Right ventricle myocardium inferior (tissue), 1 donor: ENCODE measurements around the gene LAMP5. TPM values are rescaled to one million over a fixed set of nuclear protein-coding genes. Genes with fewer than 3 reads are reported as not detected.
A peak's percentile ranks its signal among the peaks of the same experiment; 100 is the strongest.

Experiments
- ATAC-seq: fragments of 200-7000 bp; cut with Tn5 transposase; one replicate; pipeline ENCODE4 v1.9.1; 2020; ENCODE audit warnings: mild to moderate bottlenecking, moderate library complexity
- DNase-seq: peaks from one replicate; pipeline ENCODE4 v3.0.0; 2021; ENCODE audit errors: missing footprints
- intact Hi-C: fragments of 100-400 bp; cut with DNase I; formaldehyde crosslinking; loops from one replicate; pipeline ENCODE4 v1.11.0; 2022
- total RNA-seq: library from RNA; stranded (reverse); fragmentation: NEBNext Ultra II Directional; extraction: Animal tissue kit (Norgen Biotek cat#: 25700); gene quantifications from one replicate; pipeline ENCODE4 v1.2.1, GENCODE V29; 2021
- donor health status: DM: no; HTN: yes; CAD: no; lungs with severe emphysema.

The LAMP5 gene
- total RNA-seq, 1 donor from 2014 or later = not detected

GRCh38 chr20:9496155-9496554, 18.2 kb upstream of the LAMP5 start:
- intact Hi-C loops = no loop called here

DNA sequence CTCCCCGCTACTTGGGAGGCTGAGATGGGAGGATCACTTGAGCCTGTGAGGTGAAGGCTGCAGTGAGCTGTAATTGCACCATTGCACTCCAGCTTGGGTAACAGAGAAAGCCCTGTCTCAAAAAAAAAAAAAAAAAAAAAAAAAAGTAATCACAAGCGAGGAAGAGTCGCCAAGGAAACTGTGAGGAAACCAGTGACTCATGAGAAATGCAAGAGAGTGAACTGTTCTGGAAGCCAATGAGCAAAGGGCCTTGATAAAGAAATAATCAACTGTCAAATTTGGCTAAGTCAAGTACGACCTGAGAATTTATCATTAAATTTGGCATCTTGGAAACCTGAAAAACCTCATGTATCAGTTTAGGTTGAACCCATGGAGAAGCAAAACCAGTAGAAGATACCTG, 16.1 kb upstream of the LAMP5 start:
- intact Hi-C loops = no loop called here
- no peak for DNase-seq
- no peak for ATAC-seq

More at GRCh38 chr20:9496155-9496554, 18.2 kb upstream of the LAMP5 start:
- DNase-seq (no peak), ATAC-seq (no peak)

DNA sequence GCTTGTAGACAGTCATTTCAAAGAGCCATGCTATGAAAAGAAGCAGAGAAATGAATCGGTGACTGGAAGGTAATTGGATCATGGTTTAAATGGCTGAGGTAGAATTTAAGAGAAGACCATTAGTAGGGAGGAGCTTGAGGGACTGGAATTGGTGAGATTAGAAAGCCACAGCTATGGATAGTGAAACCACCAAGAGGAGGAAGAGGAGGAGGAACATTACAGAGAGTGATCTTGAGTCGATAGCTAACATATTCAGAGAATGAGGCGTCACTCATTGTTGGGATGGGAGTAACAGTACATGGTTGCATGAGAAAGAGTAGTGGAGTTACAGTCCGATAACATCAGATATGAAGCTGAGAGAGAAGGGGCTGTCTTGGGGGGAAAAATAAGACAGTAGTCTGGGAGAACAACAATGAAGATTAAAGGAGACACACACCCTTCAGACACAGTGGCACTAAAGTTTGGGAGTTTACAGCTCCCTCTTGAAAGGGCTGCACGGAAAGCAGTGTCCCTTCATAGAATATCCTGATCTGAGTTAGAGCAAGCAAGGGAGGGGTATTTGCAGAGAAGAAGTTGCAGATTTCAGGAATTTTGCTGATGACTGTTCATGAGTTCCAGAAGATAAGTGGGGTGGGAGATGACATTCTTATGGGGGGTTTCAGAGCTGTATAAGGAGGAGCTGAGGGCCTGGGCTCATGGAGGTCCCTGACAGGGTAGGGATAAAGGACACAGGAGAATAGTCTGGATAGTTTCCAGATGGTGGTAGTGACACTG, 15.1 kb upstream of the LAMP5 start:
- intact Hi-C loops = no loop called here
- ATAC-seq = no peak

DNA sequence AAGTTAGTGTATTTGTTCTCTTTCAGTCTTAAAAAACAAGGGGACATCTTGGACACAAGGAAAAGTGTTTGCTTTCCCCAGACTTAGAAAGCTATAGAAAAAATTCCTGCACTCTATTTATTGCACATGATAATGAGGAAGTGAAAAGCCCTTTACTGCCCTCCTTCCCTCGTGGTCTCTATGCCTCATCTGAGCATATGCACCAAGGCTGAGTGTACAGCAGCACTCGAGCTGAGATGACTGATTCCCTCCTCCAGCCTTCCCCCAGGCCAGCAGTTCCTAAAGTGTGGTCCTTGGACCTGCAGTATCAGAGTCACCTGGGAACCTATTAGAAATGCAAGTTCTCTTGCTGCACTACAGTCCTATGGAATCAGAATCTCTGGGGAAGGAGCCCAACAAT, 14.3 kb upstream of the LAMP5 start:
- intact Hi-C loops = no loop called here
- ATAC-seq = peak; percentile 44

More for the DNA sequence above, 15.1 kb upstream of the LAMP5 start:
- DNase-seq = no peak

GRCh38 chr20:9501473-9501872, 12.9 kb upstream of the LAMP5 start:
- ATAC-seq (no peak), DNase-seq (no peak)
- intact Hi-C loops = no loop called here

More for the DNA sequence above, 14.3 kb upstream of the LAMP5 start:
- DNase-seq = no peak

GRCh38 chr20:9503526-9504245, 10.7 kb upstream of the LAMP5 start:
- ATAC-seq (no peak), DNase-seq (no peak)
- intact Hi-C loops = no loop called here

DNA sequence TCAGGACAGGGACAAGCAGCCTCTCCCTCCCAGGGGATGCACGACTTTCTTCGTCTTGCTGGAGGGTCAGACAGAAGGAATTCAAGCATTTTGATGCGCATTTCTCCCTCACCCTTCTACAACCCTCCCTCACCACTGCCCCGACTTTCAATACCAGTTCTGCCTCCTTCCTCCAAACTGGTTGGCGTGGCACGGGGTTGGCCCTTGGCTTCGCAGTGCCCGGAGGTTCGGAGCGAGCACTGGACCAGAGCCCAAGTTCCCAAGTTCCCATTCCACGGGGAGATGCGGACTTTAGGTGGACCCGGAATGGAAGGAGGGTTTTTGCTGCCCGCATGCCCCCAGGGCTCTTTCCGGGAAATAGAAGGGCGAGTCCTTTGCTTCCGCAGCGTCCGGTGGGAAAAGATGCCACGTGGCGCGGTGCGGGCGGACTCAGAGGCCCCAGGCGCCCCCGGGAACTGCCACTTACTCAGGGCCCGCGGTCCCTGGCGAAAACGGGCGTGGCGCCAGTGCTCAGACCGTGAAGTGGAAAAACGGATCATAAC, 8.0 kb upstream of the LAMP5 start:
- intact Hi-C loops = no loop called here
- DNase-seq (no peak), ATAC-seq (peak; percentile 23)

DNA sequence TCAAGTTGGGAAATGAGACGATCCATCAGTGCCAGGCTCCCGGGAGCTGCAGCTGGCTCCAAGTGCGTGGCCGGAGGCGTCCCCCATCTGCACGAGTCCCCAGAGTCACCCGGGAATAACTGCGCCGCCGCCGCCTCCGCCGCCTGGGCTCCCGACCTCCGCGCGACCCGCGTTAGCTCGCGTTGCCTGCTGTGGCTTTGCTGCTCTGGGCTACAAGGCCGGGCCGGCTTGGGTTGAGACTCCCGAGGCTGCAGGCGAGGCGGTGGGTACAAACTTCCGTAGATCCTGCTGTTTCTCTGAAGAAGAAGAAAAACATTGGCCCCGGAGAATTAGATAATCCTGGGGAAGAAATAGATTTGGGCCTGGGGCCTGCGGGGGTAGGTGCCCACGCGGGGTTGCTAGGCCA, 7.4 kb upstream of the LAMP5 start:
- no peak for DNase-seq
- intact Hi-C loops = no loop called here
- ATAC-seq = no peak

GRCh38 chr20:9507544-9508239, 6.7 kb upstream of the LAMP5 start:
- no peak for DNase-seq
- ATAC-seq = no peak
- intact Hi-C loops = no loop called here

DNA sequence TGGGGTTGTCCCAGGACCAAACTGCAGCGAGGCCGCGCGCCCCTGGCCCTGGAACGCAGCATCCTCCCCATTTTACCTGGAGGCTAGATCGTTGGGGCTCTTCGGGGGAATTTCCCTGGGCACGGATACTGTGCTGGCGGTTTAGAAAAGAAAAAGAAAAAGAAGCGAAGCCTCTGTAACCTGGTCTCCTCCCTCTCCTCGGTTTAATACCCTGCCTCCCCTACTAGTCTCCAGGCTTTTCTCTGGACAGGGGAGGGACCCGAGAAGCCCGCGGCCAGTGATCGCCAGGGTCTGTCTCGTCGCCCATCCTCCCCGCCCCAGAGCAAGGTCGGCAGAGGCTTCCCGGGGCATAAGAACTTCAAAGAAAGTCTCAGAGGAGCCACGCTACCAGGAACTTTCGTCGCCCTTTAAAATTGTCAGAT, 6.1 kb upstream of the LAMP5 start:
- ATAC-seq = no peak
- DNase-seq = no peak
- intact Hi-C loops = no loop called here

DNA sequence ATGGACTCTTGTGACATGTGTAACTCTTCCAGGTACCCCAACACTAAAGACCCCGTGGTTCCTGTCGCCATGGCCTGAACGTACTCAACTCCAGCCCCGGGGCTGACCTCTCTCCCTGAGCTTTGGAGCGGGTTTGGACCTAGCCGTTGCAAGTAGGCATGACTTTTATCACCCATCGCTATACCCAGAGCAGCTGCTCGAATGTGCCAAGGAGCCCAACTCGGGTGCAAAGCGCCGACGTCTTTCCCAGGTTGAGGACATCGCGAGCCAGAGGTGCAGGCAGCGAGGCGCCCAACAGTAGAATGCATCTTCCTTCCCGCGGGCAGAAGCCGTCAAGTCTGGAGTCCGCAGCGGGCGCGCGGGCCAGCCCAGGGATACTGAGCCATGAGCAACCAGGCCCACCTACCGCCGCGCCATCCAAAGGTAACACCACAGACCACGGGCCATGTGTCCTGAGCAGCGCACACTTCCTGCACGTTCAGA, 5.7 kb upstream of the LAMP5 start:
- ATAC-seq (no peak), DNase-seq (no peak)
- intact Hi-C loops = no loop called here

- DNase-seq (no peak), ATAC-seq (no peak)
- intact Hi-C loops = no loop called here
These were observed 5.1 kb upstream of the LAMP5 start for GRCh38 chr20:9509246-9509645.

- ATAC-seq = no peak
- intact Hi-C loops = no loop called here
- DNase-seq = no peak
These were observed 3.5 kb upstream of the LAMP5 start for GRCh38 chr20:9510911-9511310.

DNA sequence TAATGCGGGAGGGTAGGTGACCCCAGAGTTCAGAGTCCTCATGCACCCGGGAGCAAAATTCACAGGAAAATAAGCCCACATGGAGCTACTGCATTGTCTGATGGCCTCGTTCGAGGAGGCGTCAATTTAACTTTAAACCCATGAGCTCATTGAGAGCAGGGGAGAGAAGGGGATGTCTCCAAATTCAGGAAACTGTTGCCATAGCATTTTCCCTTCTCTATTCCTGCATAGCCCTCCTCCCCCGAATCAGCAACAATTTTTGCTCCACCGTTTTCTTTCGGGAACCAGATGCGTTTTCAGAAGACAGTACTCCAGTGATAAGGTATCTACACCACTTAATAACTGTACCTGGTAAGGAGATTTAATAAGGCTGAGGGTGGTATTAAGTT, 324 bp upstream of the LAMP5 start:
- ATAC-seq = no peak
- DNase-seq = no peak
- intact Hi-C loops = no loop called here

DNA sequence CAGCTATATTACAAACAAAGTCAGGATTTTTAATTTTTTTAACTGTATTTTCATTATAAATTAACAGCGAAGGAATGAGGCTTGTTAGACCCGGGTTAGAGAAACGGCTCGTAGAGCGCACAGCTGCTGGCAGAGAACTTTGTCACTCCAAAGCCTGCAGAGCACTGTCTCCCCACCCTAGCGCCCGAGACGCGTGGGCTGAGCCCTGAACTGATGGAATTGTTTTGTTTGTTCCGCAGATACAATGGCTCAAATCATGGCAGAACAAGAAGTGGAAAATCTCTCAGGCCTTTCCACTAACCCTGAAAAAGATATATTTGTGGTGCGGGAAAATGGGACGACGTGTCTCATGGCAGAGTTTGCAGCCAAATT, 810 bp downstream of the LAMP5 start:
- intact Hi-C loops = no loop called here
- ATAC-seq = no peak
- no peak for DNase-seq

GRCh38 chr20:9515741-9516233, 1.4 kb downstream of the LAMP5 start:
- DNase-seq (no peak), ATAC-seq (no peak)
- intact Hi-C loops = no loop called here

- DNase-seq (no peak), ATAC-seq (no peak)
- intact Hi-C loops = no loop called here
These were observed 2.0 kb downstream of the LAMP5 start for GRCh38 chr20:9516234-9516871.

GRCh38 chr20:9517297-9518162, 3.1 kb downstream of the LAMP5 start:
- intact Hi-C loops = no loop called here
- DNase-seq (no peak), ATAC-seq (no peak)
